Effector memory CD4-positive, alpha-beta T cell (primary cell): Measurements from ENCODE around the gene KCNK4.

Experiments
- DNase-seq, 3 donors: peaks; one replicate each; pipeline ENCODE4 v3.0.0-alpha.2; 2020
- H3K27ac ChIP-seq: 2 replicates; pipeline ENCODE4 v1.7.0; 2013; ENCODE audit warnings: mild to moderate bottlenecking, low read length, moderate library complexity; ENCODE audit not compliant: insufficient read depth, poor library complexity, severe bottlenecking
- H3K27me3 ChIP-seq: replicated peaks from 2 replicates; pipeline ENCODE4 v1.7.0; 2013; ENCODE audit warnings: mild to moderate bottlenecking, low read length; ENCODE audit not compliant: insufficient read depth, control insufficient read depth, poor library complexity, severe bottlenecking
- H3K36me3 ChIP-seq: 2 replicates; pipeline ENCODE4 v1.7.0; 2013; ENCODE audit warnings: mild to moderate bottlenecking, low read length, moderate library complexity; ENCODE audit not compliant: control insufficient read depth, insufficient read depth
- H3K4me1 ChIP-seq: 2 replicates; pipeline ENCODE4 v1.7.0; 2013; ENCODE audit warnings: low read length, mild to moderate bottlenecking; ENCODE audit not compliant: control insufficient read depth, insufficient read depth, poor library complexity, severe bottlenecking
- H3K4me3 ChIP-seq: 2 replicates; pipeline ENCODE4 v1.7.0; 2013; ENCODE audit warnings: low read length, low read depth, mild to moderate bottlenecking; ENCODE audit not compliant: insufficient read depth, poor library complexity, severe bottlenecking
- H3K9me3 ChIP-seq: 2 replicates; pipeline ENCODE4 v1.7.0; 2013; ENCODE audit warnings: mild to moderate bottlenecking, low read length, moderate library complexity; ENCODE audit not compliant: control insufficient read depth

Gene KCNK4

GRCh38 chr11:64339754-64340408, 48.8 kb downstream of the KCNK4 start, which contains the start of gene CCDC88B:
Gene CCDC88B, plus strand, starts transcription at chr11:64340204. Its CDS starts 63 bp downstream, at chr11:64340267.
- H3K27ac ChIP-seq: peak within 1 kb of the TSS; percentile 95
- DNase-seq: peak; percentile 84 to 85 (median 84)
- H3K4me3 ChIP-seq: peak within 1 kb of the TSS; percentile 74
- peaks cover 31% of the 10 kb centered on the region for H3K4me1 ChIP-seq
- no peaks in the 10 kb centered on the region for H3K9me3 ChIP-seq
- no peaks in the 10 kb centered on the region for H3K27me3 ChIP-seq
- H3K36me3 ChIP-seq: peaks cover 31% of the 10 kb centered on the region

GRCh38 chr11:64340671-64341335, 49.7 kb downstream of the KCNK4 start:
- no peaks in the 10 kb centered on the region for H3K9me3 ChIP-seq

GRCh38 chr11:64341429-64341828, 50.3 kb downstream of the KCNK4 start:
- peaks cover 31% of the 10 kb centered on the region for H3K4me1 ChIP-seq

More at GRCh38 chr11:64340671-64341335, 49.7 kb downstream of the KCNK4 start:
- DNase-seq: peak; percentile 57 to 66 (median 66)
- peak overlapping the region; percentile 95 for H3K27ac ChIP-seq
- H3K4me1 ChIP-seq: peaks cover 31% of the 10 kb centered on the region
- peak overlapping the region; percentile 74 for H3K4me3 ChIP-seq
- no peaks in the 10 kb centered on the region for H3K27me3 ChIP-seq
- peaks cover 39% of the 10 kb centered on the region for H3K36me3 ChIP-seq

GRCh38 chr11:64341851-64342791, 51.0 kb downstream of the KCNK4 start:
- H3K9me3 ChIP-seq: no peaks in the 10 kb centered on the region
- no peaks in the 10 kb centered on the region for H3K27me3 ChIP-seq
- peak overlapping the region; percentile 13 for H3K27ac ChIP-seq
- peak overlapping the region; percentile 11 for H3K4me3 ChIP-seq
- H3K4me1 ChIP-seq: peaks cover 31% of the 10 kb centered on the region
- DNase-seq: peak; percentile 82 to 83 (median 82)
- peaks cover 41% of the 10 kb centered on the region for H3K36me3 ChIP-seq

More at GRCh38 chr11:64341429-64341828, 50.3 kb downstream of the KCNK4 start:
- Histone ChIP-seq H3K27ac (peak overlapping the region; percentile 4), H3K4me3 (no peak overlapping the region), H3K36me3 (peaks cover 41% of the 10 kb centered on the region), H3K9me3 (no peaks in the 10 kb centered on the region), H3K27me3 (no peaks in the 10 kb centered on the region)
- DNase-seq: no peak

- Histone ChIP-seq H3K27ac (no peak overlapping the region), H3K36me3 (peaks cover 37% of the 10 kb centered on the region), H3K27me3 (no peaks in the 10 kb centered on the region), H3K4me3 (no peak overlapping the region), H3K4me1 (peaks cover 31% of the 10 kb centered on the region), H3K9me3 (no peaks in the 10 kb centered on the region)
- DNase-seq: no peak
These were observed 52.0 kb downstream of the KCNK4 start for GRCh38 chr11:64342869-64343745.

GRCh38 chr11:64343767-64344559, 52.9 kb downstream of the KCNK4 start:
- H3K36me3 ChIP-seq: peaks cover 38% of the 10 kb centered on the region
- no peaks in the 10 kb centered on the region for H3K27me3 ChIP-seq
- no peak overlapping the region for H3K27ac ChIP-seq
- H3K9me3 ChIP-seq: no peaks in the 10 kb centered on the region
- peaks cover 31% of the 10 kb centered on the region for H3K4me1 ChIP-seq
- no peak overlapping the region for H3K4me3 ChIP-seq
- no peak for DNase-seq

GRCh38 chr11:64344787-64345186, 53.7 kb downstream of the KCNK4 start:
- Histone ChIP-seq H3K36me3 (peaks cover 44% of the 10 kb centered on the region), H3K4me3 (no peak overlapping the region), H3K4me1 (peaks cover 24% of the 10 kb centered on the region), H3K9me3 (no peaks in the 10 kb centered on the region), H3K27me3 (no peaks in the 10 kb centered on the region), H3K27ac (no peak overlapping the region)
- DNase-seq: no peak

GRCh38 chr11:64347193-64347867, 56.2 kb downstream of the KCNK4 start:
- peaks cover 2% of the 10 kb centered on the region for H3K4me1 ChIP-seq
- H3K27ac ChIP-seq: no peak overlapping the region
- H3K4me3 ChIP-seq: no peak overlapping the region
- peaks cover 46% of the 10 kb centered on the region for H3K36me3 ChIP-seq
- no peaks in the 10 kb centered on the region for H3K27me3 ChIP-seq
- no peak for DNase-seq
- H3K9me3 ChIP-seq: no peaks in the 10 kb centered on the region
